Keratinocyte (primary cell): Measurements from ENCODE around the gene ARHGAP15. TPM values are rescaled to one million over a fixed set of nuclear protein-coding genes. Genes with fewer than 3 reads are reported as not detected.

ENCODE experiments used
- DNase-seq: peaks from one replicate; pipeline ENCODE4 v3.0.0-alpha.2; 2011; ENCODE audit warnings: low read depth, missing footprints, low spot score
- FAIRE-seq: peaks from 2 replicates; lab custom pipeline; 2011; peaks lifted over from hg19 to GRCh38; lab: Jason Lieb, UNC
- H2AFZ ChIP-seq: 2 replicates; pipeline ENCODE4 v1.6.0; 2012; ENCODE audit warnings: low read length, control low read depth, inconsistent platforms; ENCODE audit not compliant: control insufficient read depth
- H3K27ac ChIP-seq: 2 replicates; pipeline ENCODE4 v1.5.1; 2011; ENCODE audit warnings: low read length; ENCODE audit not compliant: control insufficient read depth, insufficient read depth
- H3K27me3 ChIP-seq: 3 replicates; pipeline ENCODE4 v1.6.0; 2011; ENCODE audit warnings: low read length; ENCODE audit not compliant: control insufficient read depth, insufficient read depth; ENCODE audit errors: extremely low read depth
- H3K36me3 ChIP-seq, 2 experiments: 2 replicates in 1 of 2; 3 replicates in 1 of 2; pipeline ENCODE4 v1.5.1; 2011; ENCODE audit warnings: low read length in 2 of 2, mild to moderate bottlenecking in 1 of 2; ENCODE audit not compliant: control insufficient read depth in 2 of 2, insufficient read depth in 2 of 2; ENCODE audit errors: extremely low read depth in 1 of 2
- H3K4me1 ChIP-seq: 3 replicates; pipeline ENCODE4 v1.5.1; 2011; ENCODE audit warnings: low read length; ENCODE audit not compliant: control insufficient read depth, insufficient read depth; ENCODE audit errors: extremely low read depth
- H3K4me2 ChIP-seq: 3 replicates; pipeline ENCODE4 v1.6.0; 2011; ENCODE audit warnings: low read depth, low read length; ENCODE audit not compliant: control insufficient read depth, insufficient read depth; ENCODE audit errors: extremely low read depth
- H3K4me3 ChIP-seq, 3 experiments: fragments of 200-600 bp in 1 of 3; sonication (generic) in 1 of 3; 2 replicates in 2 of 3; 3 replicates in 1 of 3; pipeline ENCODE4 v1.5.1; 2011 to 2016; ENCODE audit warnings: low read length in 3 of 3, mild to moderate bottlenecking in 3 of 3, control low read depth in 2 of 3, inconsistent platforms in 1 of 3, low read depth in 1 of 3, mixed read lengths in 1 of 3, mixed run types in 1 of 3, moderate library complexity in 1 of 3; ENCODE audit not compliant: control insufficient read depth in 2 of 3, insufficient read depth in 2 of 3; ENCODE audit errors: extremely low read depth in 1 of 3
- H3K79me2 ChIP-seq: 2 replicates; pipeline ENCODE4 v1.6.0; 2012; ENCODE audit warnings: low read length; ENCODE audit not compliant: control insufficient read depth, insufficient read depth
- H3K9ac ChIP-seq: 3 replicates; pipeline ENCODE4 v1.6.0; 2011; ENCODE audit warnings: low read length; ENCODE audit not compliant: control insufficient read depth, insufficient read depth; ENCODE audit errors: extremely low read depth
- H3K9me1 ChIP-seq: 3 replicates; pipeline ENCODE4 v1.6.0; 2011; ENCODE audit warnings: low read length; ENCODE audit not compliant: control insufficient read depth, insufficient read depth; ENCODE audit errors: extremely low read depth
- H3K9me3 ChIP-seq: 2 replicates; pipeline ENCODE4 v1.5.1; 2012; ENCODE audit warnings: low read depth, low read length; ENCODE audit not compliant: control insufficient read depth
- H4K20me1 ChIP-seq: 3 replicates; pipeline ENCODE4 v1.6.0; 2011; ENCODE audit warnings: low read length; ENCODE audit not compliant: control insufficient read depth, insufficient read depth; ENCODE audit errors: extremely low read depth
- CTCF ChIP-seq, 3 experiments: IDR thresholded peaks in 1 of 3; conservative IDR thresholded peaks in 1 of 3; optimal IDR thresholded peaks in 1 of 3; 2 replicates in 2 of 3; 3 replicates in 1 of 3; pipeline versions ENCODE3 to v1.5.1; 2011; ENCODE audit warnings: low read length in 3 of 3, mild to moderate bottlenecking in 3 of 3, moderate library complexity in 2 of 3, control low read depth in 1 of 3, inconsistent platforms in 1 of 3; ENCODE audit not compliant: insufficient read depth in 2 of 3; ENCODE audit errors: extremely low read depth in 1 of 3
- EZH2 ChIP-seq: IDR thresholded peaks from one replicate; pipeline ENCODE4 v1.6.1; 2012; ENCODE audit warnings: inconsistent platforms, mild to moderate bottlenecking, low read length, moderate library complexity
- dilution Hi-C: fragments of 300-500 bp; cut with MboI; formaldehyde crosslinking; loops from one replicate; pipeline ENCODE4 v1.7.0; 2020; ENCODE audit warnings: low sequenced_read_pairs; ENCODE audit not compliant: extremely low pct_ligation_motif_present
- polyA plus RNA-seq, 5 experiments: library from polyadenylated mRNA; depleted of rRNA in 3 of 5; stranded (reverse) in 3 of 5; stranded (forward) in 1 of 5; unstranded in 1 of 5; fragments of >200 nt; gene quantifications; 1 replicate in 1 of 5; 2 replicates in 3 of 5; 3 replicates in 1 of 5; pipeline versions ENCODE4 v1.2.1 to v1.2.3, GENCODE V29; 2011 to 2012; ENCODE audit warnings: missing spikeins in 2 of 5, low read depth in 1 of 5, low replicate concordance in 1 of 5

ARHGAP15 gene
- polyA plus RNA-seq, 1 donor (not counting 4 experiments of a cell fraction or from before 2014, with no cell fraction given) = not detected

- Histone ChIP-seq H3K27ac (no peak overlapping the region), H2AFZ (no peak overlapping the region), H3K36me3 (no peaks in the 10 kb centered on the region), H3K4me2 (no peak overlapping the region), H3K79me2 (no peaks in the 10 kb centered on the region), H4K20me1 (no peaks in the 10 kb centered on the region), H3K9ac (no peak overlapping the region), H3K4me3 (no peak overlapping the region), H3K27me3 (no peaks in the 10 kb centered on the region), H3K9me1 (no peaks in the 10 kb centered on the region), H3K9me3 (no peaks in the 10 kb centered on the region), H3K4me1 (no peaks in the 10 kb centered on the region)
- DNase-seq (no peak), FAIRE-seq (no peak)
- dilution Hi-C loops = no loop called here
- TF ChIP-seq CTCF (optimal IDR thresholded peaks at IDR 0.05 in 1 of 3, IDR thresholded peaks at IDR 0.05 in 1 of 3, conservative IDR thresholded peaks at IDR 0.05 in 1 of 3; ENCODE audit: extremely low read depth in 1 of 3, insufficient read depth in 2 of 3, low read length in 3 of 3) (no peak), EZH2 (no peak)
Observed at GRCh38 chr2:143524559-143525401, 395.6 kb downstream of the ARHGAP15 start.

GRCh38 chr2:143525402-143525860 lies 396.2 kb downstream of the ARHGAP15 start:
- H3K4me2 ChIP-seq = no peak overlapping the region
- H2AFZ ChIP-seq = no peak overlapping the region
- no peaks in the 10 kb centered on the region for H3K79me2 ChIP-seq
- no peak overlapping the region for H3K27ac ChIP-seq
- no peak for DNase-seq
- no peaks in the 10 kb centered on the region for H3K36me3 ChIP-seq
- dilution Hi-C loops = no loop called here
- H3K4me1 ChIP-seq = no peaks in the 10 kb centered on the region
- TF ChIP-seq EZH2 (no peak), CTCF (optimal IDR thresholded peaks at IDR 0.05 in 1 of 3, IDR thresholded peaks at IDR 0.05 in 1 of 3, conservative IDR thresholded peaks at IDR 0.05 in 1 of 3; ENCODE audit: extremely low read depth in 1 of 3, insufficient read depth in 2 of 3, low read length in 3 of 3) (no peak)
- no peaks in the 10 kb centered on the region for H3K27me3 ChIP-seq
- H3K9me1 ChIP-seq = no peaks in the 10 kb centered on the region
- H3K9me3 ChIP-seq = no peaks in the 10 kb centered on the region
- H4K20me1 ChIP-seq = no peaks in the 10 kb centered on the region
- no peak overlapping the region for H3K9ac ChIP-seq
- no peak for FAIRE-seq
- H3K4me3 ChIP-seq = no peak overlapping the region
